Cardiac fibroblast (primary cell): ENCODE results near the gene NDUFAF5.
A peak's percentile ranks its signal among the peaks of the same experiment; 100 is the strongest.
"Not testable (repeated sequence)": the region's sequence is repeated elsewhere in the genome, so short reads cannot be mapped to it uniquely, and the experiment has no call there.

Source experiments
- DNase-seq, 2 donors: peaks; one replicate each; pipeline versions ENCODE4 v3.0.0 to v3.0.0-alpha.2; 2010; ENCODE audit warnings: low read depth in 2 of 2
- H3K4me3 ChIP-seq, 2 donors: replicated peaks in 1 of 2; 1 replicate in 1 of 2; 2 replicates in 1 of 2; pipeline ENCODE4 v1.5.1; 2011; ENCODE audit warnings: low read depth in 2 of 2, low read length in 2 of 2, mild to moderate bottlenecking in 2 of 2, moderate library complexity in 1 of 2
- CTCF ChIP-seq: IDR thresholded peaks from one replicate; pipeline ENCODE4 v1.5.1; 2011; ENCODE audit warnings: low read depth, mild to moderate bottlenecking, low read length, inconsistent platforms

NDUFAF5 gene

GRCh38 chr20:13784893-13785715, at the start of gene NDUFAF5, which contains the start of gene ESF1:
NDUFAF5 (plus strand) TSS chr20:13785028; CDS start chr20:13785069, 41 bp downstream.
ESF1 (minus strand) TSS chr20:13784919; CDS start chr20:13783140, 1,779 bp downstream.
- no peak for TF ChIP-seq CTCF
- peak; percentile 97 for DNase-seq
- peak within 1 kb of the TSS; percentile 89 to 91 for H3K4me3 ChIP-seq

DNA sequence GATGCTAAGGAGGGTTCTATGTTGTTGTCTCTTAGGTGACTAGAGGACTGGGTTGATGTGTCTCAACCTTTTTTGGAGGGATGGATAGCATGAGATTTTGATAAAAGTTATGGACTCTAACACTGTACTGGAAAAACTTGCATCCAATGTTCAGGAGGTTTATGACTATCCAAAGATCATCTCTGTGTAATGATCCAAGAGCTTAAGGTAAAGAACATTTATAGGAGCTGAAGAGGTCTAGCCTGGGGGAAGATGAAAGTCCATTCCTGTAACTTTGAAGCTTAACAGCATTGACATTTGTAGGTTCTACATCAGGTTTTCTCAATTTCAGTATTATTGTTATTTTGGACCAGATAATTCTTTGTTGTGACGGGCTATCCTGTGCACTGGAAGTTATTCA, 49.0 kb upstream of the NDUFAF5 start:
- H3K4me3 ChIP-seq, result no peak overlapping the region
- no peak for TF ChIP-seq CTCF
- no peak for DNase-seq

DNA sequence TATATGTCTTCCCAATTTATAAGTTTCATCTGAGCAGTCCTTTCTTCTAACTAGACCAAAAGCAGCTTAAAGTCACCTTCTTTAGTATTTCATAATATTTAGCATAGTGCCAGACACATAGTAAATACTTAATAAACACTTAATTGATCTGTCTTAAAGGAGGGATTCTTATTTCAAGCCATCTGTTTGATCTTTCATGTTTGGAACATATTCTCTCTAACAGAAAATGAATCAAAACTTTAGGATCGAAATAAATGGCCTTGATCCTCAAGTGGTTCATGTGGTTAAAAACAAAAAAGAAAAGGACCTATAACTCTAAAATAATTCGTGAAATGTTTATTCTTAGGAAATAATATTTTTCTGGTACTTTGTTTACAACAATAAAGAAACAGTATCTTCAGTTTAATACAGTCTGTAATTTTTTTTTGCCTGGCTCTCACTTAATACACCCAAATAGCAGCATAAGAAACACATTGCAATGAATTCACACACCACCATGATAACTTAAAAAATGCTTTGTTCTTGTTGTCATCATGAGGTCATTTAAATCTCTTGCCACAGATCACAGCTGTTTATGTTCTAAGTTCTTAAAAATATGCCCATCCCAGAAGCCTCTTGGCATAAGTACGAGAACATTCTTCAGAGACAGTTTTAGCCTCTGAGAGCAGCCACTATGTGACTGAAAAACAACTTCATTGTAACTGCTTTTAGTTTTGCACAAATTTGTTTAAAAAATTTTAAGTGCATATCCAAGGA, 48.2 kb upstream of the NDUFAF5 start:
- H3K4me3 ChIP-seq, result no peak overlapping the region
- peak; percentile 90 to 95 for DNase-seq
- no peak for TF ChIP-seq CTCF

DNA sequence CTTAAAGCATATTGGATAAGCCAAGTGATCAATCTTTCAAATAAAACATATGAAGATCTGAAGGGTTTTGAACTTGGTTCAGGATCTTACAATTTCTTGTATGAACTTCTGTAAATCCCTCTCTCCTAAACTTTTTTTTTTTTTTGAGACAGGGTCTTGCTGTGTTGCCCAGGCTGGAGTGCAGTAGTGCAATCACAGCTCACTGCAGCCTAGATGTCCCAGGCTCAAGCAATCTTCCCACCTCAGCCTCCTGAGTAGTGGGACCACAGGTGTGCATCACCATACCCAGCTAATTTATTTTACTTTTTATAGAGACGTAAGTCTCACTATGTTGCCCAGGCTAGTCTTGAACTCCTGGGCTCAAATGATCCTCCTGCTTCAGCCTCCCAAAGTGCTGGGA, 46.6 kb upstream of the NDUFAF5 start:
- DNase-seq, H3K4me3 ChIP-seq: not testable (repeated sequence)

- TF ChIP-seq CTCF, result no peak
- H3K4me3 ChIP-seq, result no peak overlapping the region
- peak; percentile 24 to 85 for DNase-seq
These were observed 44.8 kb upstream of the NDUFAF5 start for GRCh38 chr20:13739731-13740649.

DNA sequence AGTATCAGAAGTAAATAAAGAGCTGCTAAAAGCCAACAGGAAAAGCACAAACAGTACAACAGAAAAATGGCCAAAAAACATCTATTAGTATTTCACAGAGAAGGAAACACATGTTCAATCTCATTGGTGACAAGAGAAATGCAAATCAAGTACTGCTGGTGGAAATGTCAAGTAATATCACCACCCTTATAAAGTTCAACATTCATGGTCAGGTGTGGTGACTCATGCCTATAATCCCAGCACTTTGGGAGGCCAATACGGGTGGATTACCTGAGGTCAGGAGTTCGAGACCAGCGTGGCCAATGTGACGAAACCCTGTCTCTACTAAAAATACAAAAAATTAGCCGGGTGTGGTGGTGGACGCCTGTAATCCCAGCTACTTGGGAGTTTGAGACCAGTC, 42.9 kb upstream of the NDUFAF5 start:
- TF ChIP-seq CTCF, result no peak
- DNase-seq, result no peak
- H3K4me3 ChIP-seq, result no peak overlapping the region
